ENCODE measurements around the gene SERPINA5.

- no peak for TF ChIP-seq RAD21 (conservative IDR thresholded peaks at IDR 0.05)
- TF ChIP-seq EP300 (conservative IDR thresholded peaks at IDR 0.05; ENCODE audit: poor library complexity, severe bottlenecking), result no peak
- TF ChIP-seq, protein P1, sequence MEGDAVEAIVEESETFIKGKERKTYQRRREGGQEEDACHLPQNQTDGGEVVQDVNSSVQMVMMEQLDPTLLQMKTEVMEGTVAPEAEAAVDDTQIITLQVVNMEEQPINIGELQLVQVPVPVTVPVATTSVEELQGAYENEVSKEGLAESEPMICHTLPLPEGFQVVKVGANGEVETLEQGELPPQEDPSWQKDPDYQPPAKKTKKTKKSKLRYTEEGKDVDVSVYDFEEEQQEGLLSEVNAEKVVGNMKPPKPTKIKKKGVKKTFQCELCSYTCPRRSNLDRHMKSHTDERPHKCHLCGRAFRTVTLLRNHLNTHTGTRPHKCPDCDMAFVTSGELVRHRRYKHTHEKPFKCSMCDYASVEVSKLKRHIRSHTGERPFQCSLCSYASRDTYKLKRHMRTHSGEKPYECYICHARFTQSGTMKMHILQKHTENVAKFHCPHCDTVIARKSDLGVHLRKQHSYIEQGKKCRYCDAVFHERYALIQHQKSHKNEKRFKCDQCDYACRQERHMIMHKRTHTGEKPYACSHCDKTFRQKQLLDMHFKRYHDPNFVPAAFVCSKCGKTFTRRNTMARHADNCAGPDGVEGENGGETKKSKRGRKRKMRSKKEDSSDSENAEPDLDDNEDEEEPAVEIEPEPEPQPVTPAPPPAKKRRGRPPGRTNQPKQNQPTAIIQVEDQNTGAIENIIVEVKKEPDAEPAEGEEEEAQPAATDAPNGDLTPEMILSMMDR (IDR thresholded peaks at IDR 0.05; ENCODE audit: poor library complexity, severe bottlenecking), result no peak
- TF ChIP-seq MXI1 (conservative IDR thresholded peaks at IDR 0.05; ENCODE audit: poor library complexity, severe bottlenecking), result no peak
Observed at GRCh38 chr14:94633121-94633520, 51.9 kb downstream of the SERPINA5 start.
